GM10847 (cell line): ENCODE data around the gene MAP2K7.

Experiments
- POLR2A ChIP-seq: IDR thresholded peaks from 2 replicates; pipeline ENCODE4 v1.6.1; 2011; ENCODE audit not compliant: insufficient read length; ENCODE audit errors: extremely low read depth

Gene MAP2K7

DNA sequence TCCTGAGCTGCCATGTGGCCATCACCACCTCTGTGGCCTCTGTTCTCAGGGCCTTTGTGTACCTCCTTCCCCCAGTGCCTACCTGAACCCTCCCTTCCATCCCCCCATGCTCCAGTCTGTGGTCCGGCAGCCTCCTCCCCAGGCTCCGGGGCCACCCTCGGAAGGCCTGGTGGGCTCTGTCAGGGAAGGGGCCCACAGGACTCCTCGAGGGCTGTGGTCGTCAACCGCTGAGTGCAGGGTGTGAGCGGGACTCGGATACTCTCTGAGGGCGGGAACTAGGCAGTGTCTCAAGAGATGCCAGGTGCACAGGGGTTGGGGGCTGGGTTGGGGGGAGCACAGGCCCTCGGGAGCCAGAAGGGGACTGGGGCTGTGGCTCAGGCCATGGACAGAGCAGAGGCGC is 3.9 kb downstream of the MAP2K7 start:
- TF ChIP-seq POLR2A = no peak

DNA sequence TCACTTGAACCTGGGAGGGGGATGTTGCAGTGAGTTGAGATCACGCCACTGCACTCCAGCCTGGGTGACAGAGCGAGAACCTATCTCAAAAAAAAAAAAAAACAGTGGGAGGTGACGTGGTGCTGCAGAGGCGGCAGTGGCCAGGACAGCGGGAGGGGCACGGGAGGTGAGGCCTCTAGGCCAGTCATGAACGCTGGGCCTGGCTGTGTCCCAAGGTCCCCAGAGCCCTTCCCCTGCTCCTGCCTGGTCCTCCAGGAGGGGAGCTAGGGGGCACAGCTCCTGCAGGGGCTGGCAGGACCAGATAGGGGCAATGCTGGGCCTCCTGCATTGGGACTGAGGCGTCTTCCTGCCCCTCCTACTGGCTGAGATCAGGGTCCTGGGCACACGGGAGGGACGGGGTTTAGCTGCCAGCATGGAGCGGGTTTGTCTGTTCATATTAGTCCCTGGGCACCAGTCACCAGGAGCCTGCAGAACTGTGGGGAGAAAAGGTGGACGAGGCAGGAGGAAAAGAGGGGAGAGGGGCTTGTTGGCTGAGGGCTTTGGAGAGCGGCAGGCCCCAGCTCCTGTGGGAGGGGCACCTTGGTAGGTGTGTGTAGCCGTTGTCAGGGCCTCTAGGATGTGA is 4.5 kb downstream of the MAP2K7 start:
- no peak for TF ChIP-seq POLR2A

DNA sequence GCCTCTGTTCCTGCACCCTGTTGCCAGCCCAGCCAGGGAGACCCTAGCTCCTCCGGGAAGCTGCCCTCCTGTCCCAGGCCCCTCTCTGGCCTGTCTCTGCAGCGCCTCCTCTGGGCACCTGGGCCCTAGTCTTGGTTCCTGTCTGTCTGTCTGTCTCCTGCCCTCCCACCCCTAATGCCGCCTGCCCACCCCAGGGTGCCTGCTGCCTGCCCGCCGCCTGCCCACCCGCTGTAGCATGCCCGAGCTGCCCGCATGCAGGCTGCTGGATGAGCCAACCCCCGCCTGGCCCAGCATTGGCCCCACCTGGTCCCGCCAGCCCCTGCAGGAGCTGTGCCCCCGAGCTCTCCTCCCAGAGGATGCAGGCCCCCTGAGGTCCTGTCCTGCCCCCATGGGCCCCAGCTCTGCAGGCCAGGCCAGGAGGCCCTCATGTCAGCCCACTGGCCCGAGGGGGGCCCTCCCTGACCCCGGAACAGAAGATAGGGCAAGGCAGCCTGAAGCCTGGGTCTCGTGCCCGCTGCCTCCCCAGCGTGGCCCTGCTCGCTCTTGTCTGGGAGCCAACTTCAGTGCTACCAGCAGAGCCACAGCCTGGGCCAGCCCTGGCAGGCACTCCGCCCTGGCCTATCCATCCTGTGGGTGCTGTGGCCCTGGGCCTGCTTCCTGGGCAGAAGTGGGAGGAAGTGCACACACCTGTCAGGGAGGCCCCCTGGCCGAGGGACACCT is 5.2 kb downstream of the MAP2K7 start:
- no peak for TF ChIP-seq POLR2A

DNA sequence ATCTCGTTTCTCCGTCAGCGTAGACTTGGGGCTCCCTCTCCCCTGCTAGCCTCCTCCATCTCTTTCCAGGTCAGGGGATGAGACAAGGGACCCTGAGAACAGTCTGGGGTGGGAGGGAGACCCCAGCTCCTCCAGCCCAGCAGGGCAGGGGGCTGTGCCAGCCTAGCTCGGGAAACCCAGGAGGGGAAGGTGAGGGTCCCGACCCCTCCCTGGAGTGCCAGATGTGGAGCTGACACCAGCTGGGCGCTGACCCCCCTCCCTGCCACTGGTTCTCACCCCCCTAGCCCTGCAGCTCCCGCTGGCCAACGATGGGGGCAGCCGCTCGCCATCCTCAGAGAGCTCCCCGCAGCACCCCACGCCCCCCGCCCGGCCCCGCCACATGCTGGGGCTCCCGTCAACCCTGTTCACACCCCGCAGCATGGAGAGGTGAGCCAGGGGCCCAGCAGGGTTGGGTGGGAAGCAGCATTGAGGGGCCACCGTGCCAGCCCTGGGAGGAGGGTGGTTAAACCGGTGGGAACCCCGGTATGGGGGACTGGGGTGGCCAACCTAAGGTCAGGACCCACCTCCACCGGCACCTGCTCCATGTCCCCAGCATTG is 5.9 kb downstream of the MAP2K7 start:
- TF ChIP-seq POLR2A = no peak

DNA sequence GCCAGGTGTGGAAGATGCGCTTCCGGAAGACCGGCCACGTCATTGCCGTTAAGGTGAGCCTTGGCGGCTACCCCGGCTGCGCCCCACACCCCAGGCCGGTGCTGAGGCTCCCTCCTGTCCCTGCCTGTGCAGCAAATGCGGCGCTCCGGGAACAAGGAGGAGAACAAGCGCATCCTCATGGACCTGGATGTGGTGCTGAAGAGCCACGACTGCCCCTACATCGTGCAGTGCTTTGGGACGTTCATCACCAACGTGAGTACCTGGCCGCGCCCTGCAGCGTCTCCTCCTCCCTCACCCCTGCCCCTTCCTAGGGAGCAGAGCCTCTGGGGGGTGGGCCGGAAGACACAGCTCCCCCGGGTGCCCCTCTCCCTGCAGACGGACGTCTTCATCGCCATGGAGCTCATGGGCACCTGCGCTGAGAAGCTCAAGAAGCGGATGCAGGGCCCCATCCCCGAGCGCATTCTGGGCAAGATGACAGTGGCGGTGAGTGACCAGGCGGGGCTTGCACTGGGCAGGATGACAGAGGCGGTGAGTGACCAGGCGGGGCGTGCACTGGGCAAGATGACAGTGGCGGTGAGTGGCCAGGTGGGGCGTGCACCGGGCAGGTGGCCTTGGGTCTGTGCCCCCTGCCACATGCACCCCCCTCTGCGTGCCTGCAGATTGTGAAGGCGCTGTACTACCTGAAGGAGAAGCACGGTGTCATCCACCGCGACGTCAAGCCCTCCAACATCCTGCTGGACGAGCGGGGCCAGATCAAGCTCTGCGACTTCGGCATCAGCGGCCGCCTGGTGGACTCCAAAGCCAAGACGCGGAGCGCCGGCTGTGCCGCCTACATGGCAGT is 6.9 kb downstream of the MAP2K7 start:
- TF ChIP-seq POLR2A = no peak

DNA sequence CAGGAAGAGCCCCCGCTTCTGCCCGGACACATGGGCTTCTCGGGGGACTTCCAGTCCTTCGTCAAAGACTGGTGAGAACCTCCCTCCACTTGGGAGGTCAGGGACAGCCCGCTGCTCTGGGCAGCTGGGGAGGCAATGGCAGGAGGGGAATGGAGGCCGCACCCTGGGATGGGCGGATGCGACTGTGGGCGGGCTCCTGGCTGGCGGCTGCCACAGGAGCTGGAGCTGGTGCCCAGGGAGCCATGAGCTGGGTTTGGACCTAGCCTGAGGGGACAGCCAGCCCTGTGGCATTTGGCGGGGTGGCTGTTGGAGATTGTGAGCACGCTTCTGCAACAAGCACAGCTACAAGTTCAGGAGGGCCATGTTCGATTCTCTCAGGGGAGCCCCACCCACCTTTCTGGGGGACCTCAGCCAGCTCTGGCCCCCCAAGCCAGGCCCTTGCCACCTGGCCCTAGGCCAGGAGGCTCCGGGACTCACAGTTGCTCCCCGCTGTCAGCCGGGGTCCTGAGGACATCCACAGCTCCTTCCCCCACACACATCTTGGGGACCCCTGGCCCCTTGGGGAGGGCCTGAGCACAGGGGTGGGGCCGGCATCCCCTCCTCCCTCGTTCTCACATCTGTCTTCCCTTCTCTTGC is 7.9 kb downstream of the MAP2K7 start:
- TF ChIP-seq POLR2A = no peak

DNA sequence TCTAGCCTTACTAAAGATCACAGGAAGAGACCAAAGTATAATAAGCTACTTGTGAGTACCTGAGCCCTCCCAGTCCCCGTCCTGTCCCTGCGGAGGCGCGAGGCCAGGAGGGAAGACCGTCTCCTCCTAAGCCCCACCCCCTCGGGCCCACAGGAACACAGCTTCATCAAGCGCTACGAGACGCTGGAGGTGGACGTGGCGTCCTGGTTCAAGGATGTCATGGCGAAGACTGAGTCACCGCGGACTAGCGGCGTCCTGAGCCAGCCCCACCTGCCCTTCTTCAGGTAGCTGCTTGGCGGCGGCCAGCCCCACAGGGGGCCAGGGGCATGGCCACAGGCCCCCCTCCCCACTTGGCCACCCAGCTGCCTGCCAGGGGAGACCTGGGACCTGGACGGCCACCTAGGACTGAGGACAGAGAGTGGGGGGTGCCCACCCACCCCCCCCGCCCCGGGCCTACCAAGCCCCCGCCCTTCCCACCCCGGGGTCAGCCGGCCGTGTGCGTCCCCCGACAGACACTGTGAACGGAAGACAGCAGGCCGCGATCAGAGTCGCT is 8.5 kb downstream of the MAP2K7 start:
- no peak for TF ChIP-seq POLR2A

DNA sequence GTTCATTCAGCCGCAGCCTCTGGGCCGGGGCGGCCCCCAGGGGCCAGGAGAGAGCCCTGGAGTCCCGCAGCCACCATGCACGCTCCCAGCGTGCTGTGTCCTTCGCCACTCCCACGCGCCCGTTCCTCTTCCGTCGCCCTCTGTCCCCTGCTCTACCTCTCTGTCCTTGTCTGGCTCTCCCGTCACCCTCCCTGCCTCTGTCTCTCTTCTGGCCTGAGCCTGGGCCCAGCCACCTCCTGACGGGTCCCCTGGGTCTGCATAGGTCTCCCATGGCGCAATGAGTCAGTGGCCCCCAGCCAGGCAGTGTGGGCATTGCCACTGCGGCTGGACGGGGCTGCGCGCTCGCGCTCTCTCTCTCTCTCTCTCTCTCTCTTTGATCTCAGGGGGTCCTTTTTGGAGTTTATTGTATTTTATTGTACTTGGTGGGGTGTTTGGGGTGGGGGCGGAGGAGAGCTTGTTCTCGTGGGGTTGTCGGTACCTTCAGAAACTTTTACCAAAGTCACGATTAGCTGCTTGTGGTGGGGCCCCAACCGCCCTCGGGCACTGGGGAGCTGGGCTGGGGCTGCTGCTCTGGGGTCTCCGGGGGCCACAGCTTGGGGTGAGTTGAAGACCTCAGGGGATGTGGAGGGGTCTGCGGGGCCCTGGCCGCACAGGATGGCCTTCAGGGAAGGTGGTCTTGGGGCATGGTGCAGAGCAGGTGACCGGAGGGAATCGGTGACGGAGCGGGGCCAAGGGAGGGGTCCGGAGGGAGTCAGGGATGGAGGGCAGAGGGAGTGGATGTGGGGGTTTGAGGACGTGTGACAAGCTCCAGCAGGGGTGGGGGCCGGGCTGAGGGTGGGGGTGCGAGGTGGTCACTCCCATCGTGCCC is 9.3 kb downstream of the MAP2K7 start:
- no peak for TF ChIP-seq POLR2A

DNA sequence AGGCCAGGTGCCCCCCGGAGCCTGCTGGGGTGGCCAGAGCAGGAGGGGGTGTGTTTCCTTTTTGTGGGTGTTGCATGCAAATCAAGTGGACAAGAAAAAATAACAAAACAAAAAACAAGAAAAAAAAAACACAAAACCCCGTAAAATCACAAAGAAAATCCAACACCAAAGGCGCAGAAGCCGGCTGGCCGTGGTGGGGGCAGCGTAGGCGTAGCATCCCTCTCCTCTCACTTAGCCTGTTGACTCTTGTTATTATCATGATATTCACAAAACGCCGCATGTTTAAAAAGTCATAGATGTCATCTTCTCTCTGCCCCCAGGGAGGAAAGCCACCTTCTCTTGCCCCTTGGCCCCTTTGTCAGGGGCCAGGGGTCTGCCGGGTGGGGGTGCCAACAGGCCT is 10.0 kb downstream of the MAP2K7 start:
- TF ChIP-seq POLR2A = no peak

DNA sequence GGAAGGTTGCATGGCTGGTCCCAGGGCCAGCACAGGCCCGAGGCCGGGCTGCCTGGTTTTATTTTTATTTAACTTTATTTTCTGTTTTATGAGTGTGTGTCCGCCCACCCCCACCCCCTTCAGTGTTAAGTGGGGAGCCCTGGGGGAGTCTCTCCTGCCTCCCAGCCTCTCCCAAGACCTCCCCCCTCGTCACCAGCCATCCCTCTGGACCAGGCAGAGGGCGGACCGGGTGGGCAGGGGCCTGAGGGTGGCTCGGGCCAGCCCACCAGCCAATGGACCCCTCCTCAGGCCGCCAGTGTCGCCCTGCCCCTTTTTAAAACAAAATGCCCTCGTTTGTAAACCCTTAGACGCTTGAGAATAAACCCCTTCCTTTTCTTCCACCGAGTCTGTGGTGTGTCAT is 10.4 kb downstream of the MAP2K7 start:
- no peak for TF ChIP-seq POLR2A

DNA sequence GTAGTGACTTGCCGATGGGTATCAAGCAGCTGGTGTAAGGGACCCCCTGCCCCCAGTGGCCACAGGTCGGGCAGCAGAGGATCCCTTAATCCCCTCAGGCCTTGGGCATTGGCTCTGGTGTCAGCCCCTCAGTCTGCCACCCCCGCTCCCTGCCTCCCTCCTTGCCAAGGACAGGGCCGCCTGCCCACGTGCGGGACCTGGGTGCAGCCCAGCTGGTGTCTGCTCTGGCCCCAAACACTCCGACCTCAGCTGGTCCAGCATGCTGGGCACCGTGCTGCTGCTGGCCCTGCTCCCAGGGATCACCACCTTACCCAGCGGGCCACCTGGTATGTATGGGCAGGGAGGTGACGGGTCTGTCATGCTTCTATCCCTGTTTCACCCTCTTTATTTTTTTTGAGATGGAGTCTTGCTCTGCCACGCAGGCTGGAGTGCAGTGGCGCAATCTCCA is 10.9 kb downstream of the MAP2K7 start, which contains the start of gene TGFBR3L:
TGFBR3L (plus strand) TSS at position 233 of the 448 bp plus-strand sequence.
- TF ChIP-seq POLR2A = no peak

DNA sequence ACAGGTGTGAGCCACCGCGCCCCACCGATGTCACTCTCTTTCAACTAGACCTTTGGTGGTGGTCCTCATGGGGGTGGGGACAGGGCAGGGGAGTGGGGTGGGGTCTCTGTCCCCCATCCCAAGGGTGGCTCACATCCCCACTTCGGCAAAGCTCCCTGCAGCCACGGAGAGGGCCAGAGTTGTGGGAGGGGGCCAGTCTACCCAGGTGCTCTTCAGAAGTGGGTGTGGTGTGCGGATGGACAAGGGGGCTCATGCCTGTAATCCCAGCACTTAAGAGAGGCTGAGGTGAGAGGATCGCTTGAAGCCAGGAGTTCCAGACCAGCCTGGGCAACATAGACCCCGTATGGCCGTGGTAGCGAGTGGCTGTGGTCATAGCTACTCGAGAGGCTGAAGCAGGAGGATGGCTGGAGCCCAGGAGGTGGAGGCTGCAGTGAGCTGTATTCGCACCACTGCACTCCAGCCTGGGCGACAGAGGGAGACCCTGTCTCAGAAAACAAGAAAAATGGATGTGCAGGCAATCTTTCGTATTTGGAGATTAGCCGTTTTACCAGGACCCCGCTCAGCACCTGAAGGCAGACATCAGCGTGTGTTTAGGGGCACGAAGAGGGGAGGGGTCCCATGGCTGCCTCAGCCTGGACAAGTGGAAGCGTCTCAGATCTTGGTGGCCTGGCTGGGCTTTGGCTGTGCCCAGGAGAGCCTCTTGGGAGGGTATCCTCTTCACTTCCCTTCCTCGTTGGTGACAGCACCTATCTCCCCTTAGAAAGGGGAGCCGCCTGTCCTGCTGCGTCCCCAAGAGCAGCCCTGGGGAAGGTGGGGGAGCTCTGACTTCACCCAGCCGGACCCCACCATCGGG is 11.8 kb downstream of the MAP2K7 start:
- TF ChIP-seq POLR2A = no peak
